ENCODE data around the gene CAP1. TPM values are rescaled to one million over a fixed set of nuclear protein-coding genes. Genes with fewer than 3 reads are reported as not detected.

CAP1 gene
- total and polyA plus RNA-seq, 9 of the 15 experiments (the other 6 are each of a cell fraction or from before 2014, with no cell fraction given) = 230 to 658 (median 281) TPM

- TF ChIP-seq THAP7 (CRISPR knock-in tag; IDR thresholded peaks at IDR 0.05) (no peak), NFRKB (IDR thresholded peaks at IDR 0.05; ENCODE audit: low read depth) (peak; percentile 76; the same call in 1 of the 2 replicates), TRIM25 (IDR thresholded peaks at IDR 0.05; ENCODE audit: borderline replicate concordance) (no peak), SIX5 (IDR thresholded peaks at IDR 0.05; ENCODE audit: borderline replicate concordance in 1 of 2, insufficient read depth in 1 of 2, low read depth in 1 of 2, low read length in 2 of 2) (no peak), UBTF (IDR thresholded peaks at IDR 0.05; ENCODE audit: borderline replicate concordance in 1 of 2, low read depth in 2 of 2, low read length in 2 of 2) (no peak), MBD1 (CRISPR knock-in tag; IDR thresholded peaks at IDR 0.05) (no peak), SAFB2 (IDR thresholded peaks at IDR 0.05; ENCODE audit: borderline replicate concordance, low read depth, low read length, severe bottlenecking) (no peak), HOXB6 (CRISPR knock-in tag; IDR thresholded peaks at IDR 0.05; ENCODE audit: borderline replicate concordance) (no peak), PTBP1 (IDR thresholded peaks at IDR 0.05; ENCODE audit: low read depth, low read length) (no peak), TARDBP (IDR thresholded peaks at IDR 0.05) (peak; percentile 94; the same call in 1 of the 2 replicates), PURB (CRISPR knock-in tag; IDR thresholded peaks at IDR 0.05; ENCODE audit: low read depth) (no peak), RAD21 (CRISPR knock-in tag; conservative IDR thresholded peaks at IDR 0.05 in 1 of 2, IDR thresholded peaks at IDR 0.05 in 1 of 2) (peak in 1 of 2 experiments; percentile 24; a peak in 1 of 4 replicates)
Observed at GRCh38 chr1:40057310-40058030, 16.9 kb downstream of the CAP1 start (continued).
